Fibroblast of skin of abdomen (primary cell): Measurements from ENCODE around the gene UPF1. TPM values are rescaled to one million over a fixed set of nuclear protein-coding genes. Genes with fewer than 3 reads are reported as not detected.

Experiments used
- DNase-seq: peaks from one replicate; pipeline ENCODE4 v3.0.0-alpha.2; 2013
- polyA plus RNA-seq, 2 experiments: library from polyadenylated mRNA; unstranded; fragments of 120-200 nt; gene quantifications; one replicate each; pipeline ENCODE4 v1.2.1, GENCODE V29; 2013; ENCODE audit not compliant: insufficient read length in 2 of 2

UPF1 gene
- 35.3 TPM for polyA plus RNA-seq (2013, experiment 1 of 2; ENCODE audit: insufficient read length)
- 37.7 TPM for polyA plus RNA-seq (2013, experiment 2 of 2; ENCODE audit: insufficient read length)

DNA sequence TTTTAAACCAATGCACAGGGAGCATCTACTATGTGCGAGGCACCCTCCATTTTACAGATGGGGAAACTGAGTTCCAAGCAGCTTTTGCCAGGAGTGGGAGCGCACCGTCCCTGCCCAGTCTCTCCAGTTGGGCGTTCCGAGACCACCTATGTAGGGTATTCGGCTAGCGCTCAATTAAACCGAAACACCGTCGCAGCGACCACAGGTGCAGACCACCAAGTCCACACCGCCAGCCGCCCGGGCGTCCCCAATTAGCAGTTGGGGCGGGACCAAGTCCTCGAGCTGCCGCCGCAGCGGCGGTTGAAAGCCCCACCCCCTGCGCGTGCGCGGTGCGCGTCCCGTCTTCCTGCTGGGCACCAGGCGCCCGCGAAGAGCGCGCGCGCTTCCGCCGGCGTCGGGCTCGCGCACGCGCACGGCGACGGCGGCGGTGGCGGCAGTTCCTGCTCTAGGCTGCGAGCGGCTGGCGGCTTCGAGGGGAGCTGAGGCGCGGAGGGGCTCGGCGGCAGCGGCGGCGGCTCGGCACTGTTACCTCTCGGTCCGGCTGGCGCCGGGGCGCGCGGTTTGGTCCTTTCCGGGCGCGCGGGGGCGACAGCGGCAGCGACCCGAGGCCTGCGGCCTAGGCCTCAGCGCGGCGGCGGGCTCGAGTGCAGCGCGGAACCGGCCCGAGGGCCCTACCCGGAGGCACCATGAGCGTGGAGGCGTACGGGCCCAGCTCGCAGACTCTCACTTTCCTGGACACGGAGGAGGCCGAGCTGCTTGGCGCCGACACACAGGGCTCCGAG is at the start of gene UPF1:
Gene UPF1, plus strand, starts transcription at position 436 of the 782 bp plus-strand sequence. Its CDS starts 251 bp downstream, at position 687.
- peak; percentile 92 for DNase-seq

GRCh38 chr19:18782559-18783225 is 49.1 kb upstream of the UPF1 start:
- no peak for DNase-seq

- DNase-seq, result no peak
These were observed 47.6 kb upstream of the UPF1 start for GRCh38 chr19:18783958-18784785.

DNA sequence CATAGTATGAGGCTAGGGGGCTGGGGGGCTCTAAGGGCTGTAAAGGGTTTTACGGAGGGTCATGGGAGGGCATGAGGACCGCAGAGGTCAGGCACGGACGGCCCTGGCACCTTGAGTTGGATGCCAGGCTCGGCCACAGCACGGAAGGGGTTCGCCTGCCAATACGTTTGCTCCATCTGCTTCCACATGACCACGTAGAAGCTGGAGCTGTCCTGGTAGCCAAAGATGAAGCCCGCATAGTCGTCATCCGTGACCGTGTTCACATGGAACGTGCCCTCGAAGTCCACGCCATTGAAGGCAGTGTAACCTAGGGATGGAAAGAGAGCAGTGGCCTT is 47.0 kb upstream of the UPF1 start:
- no peak for DNase-seq

- DNase-seq, result peak; percentile 48
These were observed 46.3 kb upstream of the UPF1 start for GRCh38 chr19:18785179-18786124.

- no peak for DNase-seq
These were observed 43.0 kb upstream of the UPF1 start for GRCh38 chr19:18788529-18789421.

- no peak for DNase-seq
These were observed 42.3 kb upstream of the UPF1 start for GRCh38 chr19:18789422-18789869.

GRCh38 chr19:18789883-18790565 is 41.7 kb upstream of the UPF1 start:
- peak; percentile 15 for DNase-seq

DNA sequence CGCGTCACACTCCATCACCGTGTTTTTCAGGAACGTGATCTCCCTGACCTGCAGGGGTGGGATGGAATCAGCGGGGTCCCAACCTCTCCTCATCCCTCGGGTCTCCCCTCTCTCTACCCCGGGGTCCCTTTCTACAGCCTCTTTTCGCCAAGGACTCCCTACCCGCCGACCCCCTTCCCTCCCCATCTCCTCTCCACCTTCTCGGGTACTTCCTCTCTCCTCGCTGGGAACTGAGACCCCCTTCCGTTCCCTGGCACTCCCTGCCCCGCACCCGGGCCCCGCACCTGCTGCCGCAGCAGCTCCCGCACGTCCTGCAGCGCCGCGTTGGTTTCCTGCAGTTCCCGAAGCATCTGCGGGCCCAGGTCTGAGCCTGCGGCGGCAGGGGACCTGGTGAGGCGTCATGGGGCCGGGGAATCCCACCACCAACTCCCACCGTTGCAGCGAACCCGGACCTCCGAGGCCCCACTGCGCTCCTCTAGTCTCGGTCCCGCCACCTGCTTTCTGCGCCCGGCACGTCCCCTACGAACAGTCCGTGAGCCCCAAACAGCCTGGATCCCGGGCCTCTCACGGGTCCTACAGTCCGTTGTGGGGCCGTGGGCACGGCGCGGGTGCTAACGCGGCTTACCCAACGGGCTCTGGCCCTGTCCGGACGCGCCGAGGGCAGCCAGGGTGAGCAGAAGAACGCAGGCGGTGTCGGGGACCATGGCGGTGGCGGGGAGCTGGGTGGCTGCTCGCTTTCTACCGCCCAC is 41.0 kb upstream of the UPF1 start, which contains the start of gene COMP:
Gene COMP, minus strand, starts transcription at position 740 of the 749 bp plus-strand sequence. Its CDS starts 36 bp downstream, at position 704.
- no peak for DNase-seq

- DNase-seq, result no peak
These were observed 40.5 kb upstream of the UPF1 start for GRCh38 chr19:18791315-18791678.

- no peak for DNase-seq
These were observed 39.1 kb upstream of the UPF1 start for GRCh38 chr19:18792661-18793060.

- no peak for DNase-seq
These were observed 38.4 kb upstream of the UPF1 start for GRCh38 chr19:18793144-18794028.

- no peak for DNase-seq
These were observed 37.8 kb upstream of the UPF1 start for GRCh38 chr19:18794029-18794313.

GRCh38 chr19:18794692-18795091 is 37.1 kb upstream of the UPF1 start:
- DNase-seq, result no peak

DNA sequence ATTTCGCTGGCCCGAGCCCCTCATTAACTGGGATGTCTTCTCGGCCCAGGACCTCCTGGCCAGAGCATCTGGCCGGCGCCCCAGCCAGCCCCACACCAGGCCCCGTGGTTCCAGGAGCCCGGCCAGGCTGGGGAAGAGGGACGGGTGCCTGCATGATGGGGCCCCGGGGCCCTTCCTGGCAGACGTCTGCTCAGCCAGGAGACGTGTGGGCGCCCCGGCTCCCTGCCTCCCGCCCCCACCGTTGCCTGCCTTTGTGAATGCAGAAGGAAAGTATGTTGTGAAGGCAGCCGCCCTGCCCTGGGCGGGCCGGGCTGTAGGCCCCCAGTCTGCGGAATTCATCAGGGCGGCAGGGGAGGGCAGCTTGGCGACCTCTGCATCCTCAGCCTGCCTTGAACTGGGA is 36.2 kb upstream of the UPF1 start:
- DNase-seq, result peak; percentile 27

DNA sequence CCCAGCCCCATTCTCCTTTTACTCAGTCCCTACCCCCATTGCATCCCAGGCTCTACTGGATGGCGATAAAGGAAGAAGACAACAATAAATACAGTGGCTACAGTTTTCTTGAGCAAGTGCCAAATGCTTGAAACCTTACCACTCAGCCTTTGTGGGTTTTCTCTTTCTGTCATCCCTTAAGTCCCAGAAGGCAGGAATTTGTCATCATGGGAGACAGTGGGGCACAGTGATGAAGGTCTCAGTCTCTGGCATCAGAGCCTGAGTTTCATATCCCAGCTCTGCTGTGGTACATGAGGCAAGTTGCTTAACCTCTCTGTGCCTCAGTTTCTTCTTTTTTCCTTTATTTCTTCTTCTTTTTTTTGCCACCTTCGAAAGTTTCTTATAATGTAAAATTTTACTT is 35.5 kb upstream of the UPF1 start:
- DNase-seq, result no peak

DNA sequence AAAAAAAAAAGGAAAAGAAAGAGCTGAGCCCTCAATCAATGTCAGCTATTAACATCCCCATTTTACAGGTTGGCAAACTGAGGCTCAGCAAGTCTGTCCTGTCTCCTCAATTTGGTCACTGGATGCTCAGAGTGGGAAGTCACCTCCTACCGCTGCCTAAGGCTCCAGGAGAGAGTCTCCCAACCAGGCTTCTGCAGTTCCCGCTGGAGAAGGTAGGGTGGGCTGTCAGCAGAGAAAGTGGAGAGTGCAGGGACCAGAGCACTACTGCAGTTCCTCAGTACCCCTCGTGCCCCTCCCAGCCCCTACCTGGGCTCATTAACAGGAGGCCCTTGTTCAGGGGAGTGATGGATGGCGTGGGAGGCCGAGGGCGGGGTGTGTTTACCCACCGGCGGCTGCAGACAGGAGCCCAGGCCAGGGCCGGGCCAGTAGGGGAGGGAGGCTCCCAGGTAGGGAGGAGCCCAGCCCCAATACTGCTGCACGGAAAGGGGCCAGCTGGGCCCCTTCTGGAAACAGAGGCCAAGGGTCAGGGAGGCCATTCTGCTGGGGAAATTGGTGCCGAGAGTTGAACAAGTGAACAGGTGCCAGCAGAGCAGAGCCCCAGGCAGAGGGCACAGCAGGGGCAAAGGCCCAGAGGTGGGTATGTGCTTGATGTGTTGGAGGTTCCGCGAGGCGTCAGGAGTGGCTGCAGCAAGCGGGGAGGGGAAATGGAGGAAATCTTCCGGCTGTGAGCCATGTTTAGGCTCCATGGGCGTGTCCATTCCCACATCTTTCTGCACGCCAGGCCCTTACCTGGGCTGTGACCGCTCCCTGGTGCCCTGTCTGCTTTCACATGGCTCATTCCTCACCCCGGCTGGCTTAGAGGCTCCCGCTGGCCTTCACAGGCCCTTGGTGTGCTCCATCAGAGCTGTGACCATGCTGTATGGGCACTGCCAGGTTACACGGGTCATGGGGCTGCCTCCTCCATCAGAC is 33.1 kb upstream of the UPF1 start:
- no peak for DNase-seq
